ENCODE results near the gene ATP2A3. TPM values are rescaled to one million over a fixed set of nuclear protein-coding genes. Genes with fewer than 3 reads are reported as not detected.

ATP2A3 gene
- total RNA-seq, 1 experiment from 2014 or later, result 4.4 TPM

- no peak for TF ChIP-seq CTCF (conservative IDR thresholded peaks at IDR 0.05)
- no peak for TF ChIP-seq EZH2 (IDR thresholded peaks at IDR 0.05; ENCODE audit: low read depth)
- Histone ChIP-seq H3K79me2 (ENCODE audit: low read depth) (no peaks in the 10 kb centered on the region), H3K4me2 (no peak overlapping the region), H2AFZ (no peak overlapping the region), H3K27me3 (ENCODE audit: insufficient read depth, low read depth) (no peaks in the 10 kb centered on the region), H3K9me3 (ENCODE audit: insufficient read depth, low read depth) (no peaks in the 10 kb centered on the region), H3F3A (ENCODE audit: insufficient read depth, low read depth) (peaks cover 16% of the 10 kb centered on the region), H3K4me3 (no peak overlapping the region), H4K20me1 (ENCODE audit: insufficient read depth) (no peaks in the 10 kb centered on the region), H3K9me2 (ENCODE audit: insufficient read depth) (no peaks in the 10 kb centered on the region), H3K27ac (no peak overlapping the region), H3K4me1 (replicated peaks; ENCODE audit: insufficient read depth) (peaks cover 29% of the 10 kb centered on the region), H3K36me3 (ENCODE audit: low read depth) (no peaks in the 10 kb centered on the region)
- POLR2A ChIA-PET (ENCODE audit: unreplicated experiment), result no interaction called here
- no TSS peak for BruUV-seq (replicated peaks)
- CTCF ChIA-PET, result interaction anchor here (0.6 kb wide), 2 partner anchors 42 to 227 kb away, joined by 5 to 7 read pairs; no protein-coding TSS in a partner anchor
- intact Hi-C loops (cut with micrococcal nuclease; ENCODE audit: unreplicated experiment), result loop anchor here (10.0 kb wide), 2 partner anchors 268 to 852 kb away; no protein-coding TSS in a partner anchor
- no peak for DNase-seq
These were observed 67.3 kb downstream of the ATP2A3 start for GRCh38 chr17:3896968-3897235.

GRCh38 chr17:3896108-3896967 lies 67.9 kb downstream of the ATP2A3 start:
- H3K4me2 ChIP-seq, result no peak overlapping the region
- CTCF ChIA-PET, result interaction anchor here (0.6 kb wide), 1 partner anchor 227 kb away, joined by 5 read pairs; no protein-coding TSS in a partner anchor

GRCh38 chr17:3895354-3895753 lies 68.9 kb downstream of the ATP2A3 start:
- intact Hi-C loops (cut with micrococcal nuclease; ENCODE audit: unreplicated experiment), result loop anchor here (10.0 kb wide), 2 partner anchors 269 to 851 kb away; no protein-coding TSS in a partner anchor
- H3K27me3 ChIP-seq (ENCODE audit: insufficient read depth, low read depth), result no peaks in the 10 kb centered on the region
- ChIA-PET CTCF (interaction anchor here (0.9 to 1.0 kb wide), 2 partner anchors 19 to 49 kb away, joined by 3 read pairs; no protein-coding TSS in a partner anchor), POLR2A (ENCODE audit: unreplicated experiment) (interaction anchor here (0.7 kb wide), 1 partner anchor 193 kb away, joined by 21 read pairs; no protein-coding TSS in a partner anchor)
- DNase-seq, result no peak
- H3K36me3 ChIP-seq (ENCODE audit: low read depth), result no peaks in the 10 kb centered on the region
- peaks cover 31% of the 10 kb centered on the region for H3F3A ChIP-seq (ENCODE audit: insufficient read depth, low read depth)
- BruUV-seq (replicated peaks), result no TSS peak
- no peak overlapping the region for H3K27ac ChIP-seq
- H4K20me1 ChIP-seq (ENCODE audit: insufficient read depth), result no peaks in the 10 kb centered on the region
- no peak overlapping the region for H3K4me3 ChIP-seq
- H2AFZ ChIP-seq, result no peak overlapping the region
- peaks cover 44% of the 10 kb centered on the region for H3K4me1 ChIP-seq (replicated peaks; ENCODE audit: insufficient read depth)
- H3K9me2 ChIP-seq (ENCODE audit: insufficient read depth), result no peaks in the 10 kb centered on the region
- no peak for TF ChIP-seq CTCF (conservative IDR thresholded peaks at IDR 0.05)
- TF ChIP-seq EZH2 (IDR thresholded peaks at IDR 0.05; ENCODE audit: low read depth), result no peak
- H3K9me3 ChIP-seq (ENCODE audit: insufficient read depth, low read depth), result no peaks in the 10 kb centered on the region
- H3K4me2 ChIP-seq, result peak overlapping the region; percentile 41
- H3K79me2 ChIP-seq (ENCODE audit: low read depth), result 0 out of 2 replicates have a peak, but pooled peaks cover 3% of the 10 kb centered on the region

More at GRCh38 chr17:3896108-3896967, 67.9 kb downstream of the ATP2A3 start:
- Histone ChIP-seq H3K4me1 (replicated peaks; ENCODE audit: insufficient read depth) (peaks cover 34% of the 10 kb centered on the region), H3K4me3 (no peak overlapping the region), H3K9me2 (ENCODE audit: insufficient read depth) (no peaks in the 10 kb centered on the region), H3K79me2 (ENCODE audit: low read depth) (no peaks in the 10 kb centered on the region), H3F3A (ENCODE audit: insufficient read depth, low read depth) (peaks cover 21% of the 10 kb centered on the region), H2AFZ (no peak overlapping the region), H3K27ac (no peak overlapping the region), H4K20me1 (ENCODE audit: insufficient read depth) (no peaks in the 10 kb centered on the region), H3K27me3 (ENCODE audit: insufficient read depth, low read depth) (no peaks in the 10 kb centered on the region), H3K9me3 (ENCODE audit: insufficient read depth, low read depth) (no peaks in the 10 kb centered on the region), H3K36me3 (ENCODE audit: low read depth) (no peaks in the 10 kb centered on the region)
- no TSS peak for BruUV-seq (replicated peaks)
- POLR2A ChIA-PET (ENCODE audit: unreplicated experiment), result no interaction called here
- intact Hi-C loops (cut with micrococcal nuclease; ENCODE audit: unreplicated experiment), result loop anchor here (10.0 kb wide), 2 partner anchors 268 to 852 kb away; no protein-coding TSS in a partner anchor
- no peak for TF ChIP-seq EZH2 (IDR thresholded peaks at IDR 0.05; ENCODE audit: low read depth)
- TF ChIP-seq CTCF (conservative IDR thresholded peaks at IDR 0.05), result no peak
- DNase-seq, result no peak
